Astrocyte of the hippocampus (primary cell): Measurements from ENCODE around the gene TNRC6B.

Experiments
- DNase-seq: peaks from one replicate; pipeline ENCODE4 v3.0.0; 2011; ENCODE audit warnings: low read depth, low spot score

The TNRC6B gene

GRCh38 chr22:40323681-40324171 lies 146.0 kb downstream of the TNRC6B start:
- DNase-seq = no peak

GRCh38 chr22:40324468-40325305 lies 147.0 kb downstream of the TNRC6B start:
- DNase-seq = no peak

- peak; percentile 41 for DNase-seq
Measured at GRCh38 chr22:40325315-40325714, 147.6 kb downstream of the TNRC6B start.

- DNase-seq = no peak
Measured at GRCh38 chr22:40326905-40327735, 149.4 kb downstream of the TNRC6B start.

- no peak for DNase-seq
Measured at GRCh38 chr22:40328546-40329456, 151.1 kb downstream of the TNRC6B start.

- no peak for DNase-seq
Measured at GRCh38 chr22:40329466-40329865, 151.7 kb downstream of the TNRC6B start.

- DNase-seq = no peak
Measured at GRCh38 chr22:40330086-40330485, 152.4 kb downstream of the TNRC6B start.

- DNase-seq = no peak
Measured at GRCh38 chr22:40330615-40331014, 152.9 kb downstream of the TNRC6B start.

GRCh38 chr22:40331706-40332105 lies 154.0 kb downstream of the TNRC6B start:
- no peak for DNase-seq

GRCh38 chr22:40332319-40332781 lies 154.6 kb downstream of the TNRC6B start:
- DNase-seq = peak; percentile 69

GRCh38 chr22:40334060-40334459 lies 156.3 kb downstream of the TNRC6B start:
- no peak for DNase-seq

- no peak for DNase-seq
Measured at GRCh38 chr22:40334899-40335298, 157.2 kb downstream of the TNRC6B start.

GRCh38 chr22:40335358-40335757 lies 157.6 kb downstream of the TNRC6B start:
- DNase-seq = no peak

- DNase-seq = no peak
Measured at GRCh38 chr22:40340044-40340443, 162.3 kb downstream of the TNRC6B start.

GRCh38 chr22:40341604-40342003 lies 163.9 kb downstream of the TNRC6B start:
- DNase-seq = no peak

GRCh38 chr22:40342521-40342920 lies 164.8 kb downstream of the TNRC6B start:
- no peak for DNase-seq

GRCh38 chr22:40345271-40345670 lies 167.5 kb downstream of the TNRC6B start:
- no peak for DNase-seq

GRCh38 chr22:40345815-40346184 lies 168.1 kb downstream of the TNRC6B start:
- no peak for DNase-seq

GRCh38 chr22:40346185-40347118 lies 168.7 kb downstream of the TNRC6B start, which contains the start of gene ADSL:
Gene ADSL, plus strand, starts transcription at chr22:40346500. Its CDS starts 59 bp downstream, at chr22:40346559.
- DNase-seq = peak; percentile 95

- DNase-seq = no peak
Measured at GRCh38 chr22:40347300-40347699, 169.6 kb downstream of the TNRC6B start.
